Stimulated activated CD4-positive, alpha-beta T cell treated with anti-CD3 and anti-CD28 coated beads, Interleukin-12 subunit alpha, Interleukin-12 subunit beta, amount 100 ng/mL, for 48 hours (primary cell): ENCODE measurements around the gene ARL2.
A peak's percentile ranks its signal among the peaks of the same experiment; 100 is the strongest.
"Not testable (repeated sequence)": the region's sequence is repeated elsewhere in the genome, so short reads cannot be mapped to it uniquely, and the experiment has no call there.

ENCODE experiments used
- DNase-seq, 3 donors: peaks; one replicate each; pipeline ENCODE4 v3.0.0-alpha.2; 2020; ENCODE audit warnings: low read depth in 2 of 3, low spot score in 1 of 3

Gene ARL2

DNA sequence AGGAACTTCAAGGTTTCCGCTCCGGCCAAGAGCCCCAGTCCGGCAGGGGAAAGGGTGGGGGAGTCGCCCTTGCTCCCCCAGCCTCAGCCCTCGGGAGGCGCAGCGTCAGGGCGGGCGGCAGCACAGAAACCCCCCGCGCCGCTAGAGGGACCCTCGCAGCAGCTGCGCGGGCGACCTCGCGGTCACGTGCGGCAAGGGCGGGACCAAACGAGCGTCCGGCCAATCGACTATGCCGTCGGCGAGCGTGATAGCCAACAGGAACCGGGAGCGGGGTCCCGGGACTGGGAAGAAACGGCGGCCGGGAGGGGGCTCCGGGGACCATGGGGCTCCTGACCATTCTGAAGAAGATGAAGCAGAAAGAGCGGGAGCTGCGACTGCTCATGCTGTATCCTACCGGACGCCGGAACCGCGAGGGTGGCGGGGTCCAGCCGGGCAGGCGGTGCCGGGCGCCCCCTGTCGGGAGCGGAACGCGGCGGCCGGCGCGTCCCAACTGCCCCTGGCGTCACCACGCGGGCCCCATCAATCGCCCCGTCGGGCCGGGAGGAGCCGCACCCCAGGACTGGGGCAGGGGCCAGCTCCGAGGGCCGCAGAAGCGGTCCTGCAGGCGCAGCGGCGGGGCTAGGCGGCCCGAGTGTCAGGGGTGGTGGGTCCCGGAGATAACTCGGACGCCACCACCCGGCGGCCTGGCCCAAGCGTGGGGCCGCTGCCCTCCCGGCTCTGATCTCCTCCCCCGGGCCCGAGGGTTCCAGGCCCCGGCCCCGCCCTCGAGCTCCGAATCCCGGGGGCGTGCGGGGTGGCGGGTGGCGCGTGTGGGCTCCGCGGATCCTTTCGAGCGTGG, at the start of gene ARL2:
Gene ARL2 (plus strand): TSS at position 273 of the 838 bp plus-strand sequence. CDS start 48 bp downstream, at position 321.
- peak; percentile 70 to 84 (median 76) for DNase-seq

DNA sequence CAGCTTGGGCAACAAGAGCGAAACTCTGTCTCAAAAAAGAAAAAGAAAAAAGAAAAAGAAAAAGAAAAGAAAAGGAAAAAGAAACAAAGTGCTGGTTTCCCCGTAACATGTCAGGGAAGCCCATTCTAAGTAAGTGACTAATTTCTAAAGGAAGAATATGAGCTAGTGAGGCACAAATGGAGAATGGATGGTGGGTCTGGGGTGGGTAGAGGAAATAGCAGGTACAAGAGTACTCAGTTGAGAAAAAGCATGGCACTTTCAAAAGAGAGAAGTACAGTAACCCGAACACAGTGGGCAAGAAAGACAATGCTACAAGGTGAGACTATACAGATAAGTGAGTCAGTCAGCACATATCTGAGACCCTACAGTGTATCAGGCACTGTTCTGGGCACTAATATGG, 46.6 kb upstream of the ARL2 start:
- no peak for DNase-seq

DNA sequence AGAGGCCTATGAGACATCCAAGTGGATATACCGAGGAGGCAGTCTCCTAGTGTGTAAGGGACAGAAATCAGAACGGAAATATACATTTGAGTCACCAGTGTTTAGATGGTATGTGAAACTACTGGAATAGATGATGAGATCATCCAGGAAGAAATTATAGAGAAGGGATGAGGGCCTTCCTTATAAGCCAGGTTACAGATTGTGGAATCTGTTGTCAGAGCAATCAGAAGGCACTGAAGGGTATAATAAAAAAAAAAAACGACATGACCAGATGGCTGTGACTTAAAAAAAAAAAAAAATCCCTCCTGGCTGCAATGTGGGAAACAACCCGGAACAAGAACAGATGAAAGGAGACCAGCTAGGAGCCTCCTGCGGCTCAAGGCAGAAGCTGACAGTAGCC, 44.8 kb upstream of the ARL2 start:
- no peak for DNase-seq

DNA sequence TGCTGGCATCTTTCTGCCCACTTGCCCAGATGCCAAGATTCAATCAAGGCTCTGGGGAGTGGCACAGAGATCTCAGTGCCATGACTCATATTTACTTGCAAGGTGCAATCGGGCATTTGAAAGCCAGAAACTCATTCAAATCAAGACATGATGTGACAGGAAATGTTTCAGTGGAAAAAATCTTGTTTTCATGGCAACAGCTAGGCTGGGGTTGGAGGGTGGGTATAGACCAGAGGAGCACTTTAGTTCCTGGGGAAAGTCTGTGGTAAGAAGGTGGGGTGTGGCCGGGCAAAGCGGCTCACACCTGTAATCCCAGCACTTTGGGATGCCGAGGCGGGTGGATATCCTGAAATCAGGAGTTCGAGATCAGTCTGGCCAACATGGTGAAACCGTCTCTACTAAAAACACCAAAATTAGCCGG, 43.2 kb upstream of the ARL2 start:
- DNase-seq: peak; percentile 12 to 48 (median 24)

DNA sequence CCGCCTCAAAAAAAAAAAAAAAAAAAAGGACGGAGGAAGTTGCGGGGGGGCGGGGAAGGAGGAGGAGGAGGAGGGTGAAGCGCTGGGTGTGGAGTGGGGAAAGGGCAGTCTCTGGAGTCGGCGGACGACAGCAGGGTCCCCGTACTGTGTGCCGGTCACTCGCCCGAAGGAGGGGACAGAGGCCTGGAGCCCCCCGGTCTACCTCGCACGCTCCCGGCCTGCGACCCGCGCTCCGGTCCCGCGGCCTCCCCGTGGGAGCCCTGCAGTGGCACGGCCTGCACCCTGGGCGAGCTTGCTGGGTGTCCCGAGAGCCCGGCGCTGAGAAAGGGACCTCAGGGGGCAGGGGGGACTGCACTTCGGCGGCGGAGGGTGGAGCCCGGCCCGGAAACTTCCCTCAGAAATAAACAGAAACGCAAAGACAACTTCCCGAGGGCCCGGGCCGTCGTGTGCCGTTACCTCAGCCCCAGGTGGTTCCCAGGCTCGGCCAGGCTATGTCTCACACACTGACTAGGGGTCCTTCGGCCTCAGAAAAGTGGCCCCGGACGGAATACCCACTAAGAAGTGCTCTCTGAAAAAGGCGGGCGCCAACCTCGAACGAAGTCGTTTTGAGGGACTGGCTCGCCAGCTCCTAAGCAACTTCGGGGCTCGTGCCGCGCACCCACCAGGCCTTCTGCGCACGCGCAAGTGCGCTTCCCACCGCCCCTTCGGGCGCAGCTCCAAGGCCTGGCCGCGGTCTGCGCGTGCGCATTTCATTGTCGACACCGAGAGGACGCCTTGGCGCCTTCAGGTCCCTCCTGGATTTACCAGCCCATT, 42.3 kb upstream of the ARL2 start, which contains the start of gene MAJIN:
Gene MAJIN (minus strand): TSS at position 688 of the 813 bp plus-strand sequence. CDS start 12,703 bp downstream, outside the sequence.
- peak; percentile 78 to 88 (median 87) for DNase-seq

DNA sequence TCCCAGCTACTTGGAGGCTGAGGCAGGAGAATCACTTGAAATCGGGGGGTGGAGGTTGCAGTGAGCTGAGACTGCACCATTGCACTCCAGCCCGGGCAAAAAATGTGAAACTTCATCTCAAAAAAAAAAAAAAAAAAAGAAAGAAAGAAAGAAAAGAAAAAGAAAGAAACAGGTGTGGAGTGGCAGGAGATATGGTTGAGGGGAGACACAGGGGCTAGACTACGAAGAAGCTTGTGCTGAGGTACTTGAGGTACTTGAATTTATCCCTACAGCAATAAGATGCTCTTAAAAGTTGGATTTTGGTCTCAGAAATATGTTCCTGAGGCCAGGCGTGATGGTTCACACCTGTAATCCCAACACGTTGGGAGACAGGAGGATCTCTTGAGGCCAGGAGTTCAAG, 39.8 kb upstream of the ARL2 start:
- DNase-seq: no peak

DNA sequence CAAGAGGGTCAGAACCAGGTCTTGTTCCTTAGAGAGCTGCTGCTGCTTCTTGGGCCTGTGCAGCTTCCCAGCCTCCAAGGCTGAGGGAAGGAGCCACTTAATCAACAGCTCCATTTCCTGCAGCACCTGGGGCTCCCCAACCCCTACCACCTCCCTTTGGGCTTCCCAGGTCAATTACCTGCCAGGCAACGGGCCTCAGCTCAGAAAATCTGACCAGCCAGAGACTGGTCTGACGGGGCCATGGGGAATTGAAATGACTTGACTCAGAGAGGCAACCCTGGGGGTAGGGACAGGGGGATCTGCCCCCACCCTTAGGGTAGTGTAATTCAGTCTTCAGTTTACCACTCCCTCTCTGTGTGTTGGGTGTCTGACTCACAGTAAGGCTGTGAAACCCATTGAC, 37.3 kb upstream of the ARL2 start:
- DNase-seq: no peak

DNA sequence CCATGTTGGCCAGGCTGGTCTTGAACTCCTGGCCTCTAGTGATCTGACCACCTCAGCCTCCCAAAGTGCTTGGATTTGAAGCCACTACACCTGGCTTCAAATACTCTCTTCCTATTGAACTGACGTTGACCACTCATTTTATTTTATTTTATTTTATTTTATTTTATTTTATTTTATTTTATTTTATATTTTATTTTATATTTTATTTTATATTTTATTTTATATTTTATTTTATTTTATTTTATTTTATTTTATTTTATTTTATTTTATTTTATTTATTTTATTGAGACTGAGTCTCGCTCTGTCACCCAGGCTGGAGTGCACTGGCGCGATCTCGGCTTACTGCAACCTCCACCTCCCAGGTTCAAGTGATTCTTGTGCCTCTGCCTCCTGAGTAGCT, 30.6 kb upstream of the ARL2 start:
- not testable (repeated sequence) for DNase-seq

DNA sequence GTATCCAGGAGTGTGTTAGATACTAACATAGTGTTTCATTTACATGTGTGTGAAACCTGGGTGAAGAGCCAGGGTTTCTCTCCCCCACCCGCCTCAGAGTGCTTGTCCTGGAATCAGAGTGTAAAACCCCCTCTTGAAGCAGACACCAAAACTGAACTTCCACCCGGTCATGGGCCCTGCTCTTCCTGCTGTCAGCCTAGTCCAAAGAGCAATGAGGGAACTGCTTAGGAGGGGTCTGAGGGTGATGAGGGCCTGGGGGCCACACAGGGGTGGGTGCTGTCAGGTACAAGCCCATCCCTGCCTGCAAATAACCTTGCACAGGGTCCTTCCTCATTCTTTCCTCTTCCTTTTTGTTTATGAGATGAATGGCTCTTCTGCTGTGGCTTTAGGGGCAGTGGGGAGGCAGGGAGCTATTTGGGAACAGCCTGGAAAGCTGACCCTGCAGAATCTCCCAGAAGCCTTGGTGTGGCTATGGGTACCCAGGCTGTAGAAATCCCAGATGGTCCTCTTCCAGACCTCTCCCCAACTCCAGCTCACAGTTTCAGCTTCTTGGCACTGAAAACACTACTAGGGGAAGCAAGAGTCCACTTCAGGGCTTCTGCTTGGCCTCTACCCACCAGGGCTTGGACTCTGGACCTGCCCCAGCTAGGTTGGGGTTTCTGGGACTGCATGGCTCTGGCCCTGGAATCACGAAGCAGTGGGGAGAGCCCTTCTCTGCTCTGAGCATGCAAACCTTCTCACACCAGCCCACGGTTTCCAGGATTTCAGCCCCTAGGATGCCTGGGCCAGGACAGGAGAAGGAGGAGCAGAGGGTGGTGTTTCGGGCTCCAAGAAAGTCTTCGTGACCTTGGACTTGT, 25.7 kb upstream of the ARL2 start:
- DNase-seq: no peak

DNA sequence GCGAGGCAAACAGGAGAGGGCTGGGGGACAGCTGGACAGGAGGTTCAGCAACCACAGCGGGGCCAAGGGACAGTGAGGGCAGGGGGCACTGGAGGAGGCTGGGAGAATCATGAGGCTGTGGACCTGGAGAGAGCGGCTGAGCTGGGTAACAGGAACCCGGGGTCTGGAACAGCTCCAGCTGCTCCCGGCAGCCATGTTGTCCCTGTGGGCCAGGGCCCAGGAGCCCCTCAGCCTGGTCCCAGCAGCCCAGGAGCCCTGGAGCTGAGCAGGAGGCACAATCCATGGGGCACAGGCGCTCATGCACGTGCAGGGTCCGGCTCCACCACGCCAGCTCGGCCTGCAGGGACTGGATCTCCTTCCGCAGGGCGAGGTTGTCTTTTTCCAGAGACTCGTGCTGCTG, 24.5 kb upstream of the ARL2 start:
- no peak for DNase-seq

DNA sequence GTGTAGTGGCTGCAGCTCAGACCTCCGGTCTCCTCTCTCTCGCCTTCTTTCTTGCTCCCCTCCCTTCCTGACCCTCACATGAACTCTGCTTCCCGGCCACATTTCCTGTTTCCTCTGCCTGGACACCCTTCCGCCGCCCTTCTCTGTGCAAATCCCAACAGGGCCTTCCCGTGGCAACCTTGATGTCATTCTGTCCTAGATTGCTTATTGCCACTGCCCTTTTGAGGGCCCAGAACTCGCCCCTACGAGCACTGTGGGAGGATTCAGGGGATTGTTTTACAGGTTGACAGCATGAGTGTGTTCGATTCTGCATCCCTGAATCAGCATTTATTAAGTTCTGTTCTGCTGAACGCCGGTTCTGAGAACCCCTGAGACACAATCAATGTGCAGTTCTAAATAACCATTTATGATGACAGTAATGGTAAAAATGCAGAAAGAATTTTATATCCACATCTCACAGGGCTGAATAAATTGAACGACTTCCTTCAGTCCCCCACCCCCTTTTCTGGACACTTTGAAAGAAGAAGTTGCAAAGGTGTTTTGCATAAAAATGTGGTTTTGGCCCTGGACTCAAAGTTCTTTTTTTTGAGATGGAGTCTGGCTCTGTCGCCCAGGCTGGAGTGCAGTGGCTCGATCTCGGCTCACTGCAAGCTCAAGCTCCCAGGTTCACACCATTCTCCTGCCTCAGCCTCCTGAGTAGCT, 23.6 kb upstream of the ARL2 start:
- DNase-seq: no peak

DNA sequence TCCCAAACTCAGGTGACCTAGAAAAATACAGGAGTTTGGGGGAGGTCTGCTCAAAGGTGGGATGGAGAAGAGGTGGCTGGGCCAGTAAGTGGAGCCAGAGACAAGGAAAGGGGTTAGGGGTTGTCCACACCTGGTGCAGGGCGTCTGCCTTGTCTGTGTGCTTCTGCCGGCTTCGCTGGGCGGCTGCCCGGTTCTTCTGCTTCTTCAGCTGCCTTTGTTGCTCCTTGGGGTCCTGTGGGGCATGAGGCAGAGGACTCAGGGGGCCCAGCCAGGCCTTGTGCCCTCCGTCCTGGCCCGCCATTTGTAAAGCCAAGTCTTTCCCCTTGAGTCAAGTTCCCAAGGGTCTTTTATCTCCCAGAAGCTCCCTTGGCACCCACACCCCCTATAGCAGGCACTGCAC, 19.6 kb upstream of the ARL2 start:
- DNase-seq: no peak

DNA sequence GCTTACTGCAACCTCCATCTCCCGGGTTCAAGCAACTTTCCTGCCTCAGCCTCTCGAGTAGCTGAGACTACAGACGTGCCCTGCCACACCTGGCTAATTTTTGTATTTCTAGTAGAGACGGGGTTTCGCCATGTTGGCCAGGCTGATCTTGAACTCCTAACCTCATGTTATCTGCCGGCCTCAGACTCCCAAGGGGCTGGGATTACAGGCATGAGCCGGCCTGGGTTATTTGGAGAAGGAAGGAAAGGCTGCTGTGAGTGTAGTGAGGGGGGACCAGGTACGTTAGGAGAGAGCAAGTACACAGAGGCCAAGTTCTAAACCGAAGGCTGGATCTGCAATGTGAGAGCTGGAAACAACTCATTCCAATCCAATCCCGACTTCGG, 17.6 kb upstream of the ARL2 start:
- DNase-seq: no peak

DNA sequence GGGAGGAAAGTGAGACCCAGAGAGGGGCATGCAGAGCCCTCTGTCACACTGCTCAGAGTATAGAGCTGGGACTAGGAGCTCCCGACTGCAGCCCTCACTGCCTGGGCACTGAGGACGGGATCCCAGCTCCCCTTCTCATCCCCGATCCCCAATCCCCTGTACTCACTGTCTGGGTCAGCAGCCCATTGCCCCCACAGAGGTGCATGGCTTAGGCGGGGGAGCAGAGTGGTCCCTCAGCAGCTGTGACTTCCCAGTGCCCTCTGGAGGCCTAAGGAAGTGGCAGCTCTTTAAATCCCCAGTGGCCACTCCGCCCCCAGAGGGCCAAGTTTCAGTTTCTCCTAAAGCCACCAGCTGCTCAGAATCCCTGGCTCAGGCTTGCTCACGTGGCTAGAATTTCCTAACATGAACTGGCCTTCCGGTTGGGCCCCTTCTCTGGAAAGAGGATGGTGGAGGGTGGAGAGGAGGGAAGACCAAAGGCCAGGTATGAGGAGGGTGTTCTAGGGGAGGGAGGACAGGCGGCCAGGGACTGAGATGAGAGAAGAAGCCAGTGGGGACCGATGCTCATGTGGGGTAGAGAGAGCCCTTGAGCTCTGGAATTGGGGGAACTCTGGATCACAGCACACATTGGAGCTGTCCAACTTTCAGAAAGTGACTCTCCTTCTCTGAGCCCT, 17.1 kb upstream of the ARL2 start, which contains the start of gene BATF2:
Gene BATF2 (minus strand): TSS at position 262 of the 671 bp plus-strand sequence. CDS start 57 bp downstream, at position 205.
- no peak for DNase-seq

DNA sequence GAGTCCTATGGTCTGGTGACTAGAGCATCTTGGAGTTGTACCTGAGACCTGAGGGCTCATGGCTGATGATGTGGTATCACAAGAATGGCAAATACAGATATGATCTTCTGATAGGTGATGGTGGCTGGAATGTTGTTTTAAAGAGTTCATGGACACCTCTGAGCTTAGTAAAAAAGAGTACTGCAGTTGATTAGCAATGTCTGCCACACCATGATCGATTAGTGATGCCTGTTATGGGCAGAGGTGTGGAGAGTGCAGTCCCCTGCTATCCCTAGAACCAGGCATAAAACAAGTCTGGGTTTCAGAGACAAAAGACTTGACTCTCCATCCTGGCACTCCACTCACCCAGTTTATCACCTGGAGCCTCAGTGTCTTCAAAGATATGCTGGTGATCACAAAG, 15.8 kb upstream of the ARL2 start:
- DNase-seq: peak in 1 of 3 donors; percentile 30

DNA sequence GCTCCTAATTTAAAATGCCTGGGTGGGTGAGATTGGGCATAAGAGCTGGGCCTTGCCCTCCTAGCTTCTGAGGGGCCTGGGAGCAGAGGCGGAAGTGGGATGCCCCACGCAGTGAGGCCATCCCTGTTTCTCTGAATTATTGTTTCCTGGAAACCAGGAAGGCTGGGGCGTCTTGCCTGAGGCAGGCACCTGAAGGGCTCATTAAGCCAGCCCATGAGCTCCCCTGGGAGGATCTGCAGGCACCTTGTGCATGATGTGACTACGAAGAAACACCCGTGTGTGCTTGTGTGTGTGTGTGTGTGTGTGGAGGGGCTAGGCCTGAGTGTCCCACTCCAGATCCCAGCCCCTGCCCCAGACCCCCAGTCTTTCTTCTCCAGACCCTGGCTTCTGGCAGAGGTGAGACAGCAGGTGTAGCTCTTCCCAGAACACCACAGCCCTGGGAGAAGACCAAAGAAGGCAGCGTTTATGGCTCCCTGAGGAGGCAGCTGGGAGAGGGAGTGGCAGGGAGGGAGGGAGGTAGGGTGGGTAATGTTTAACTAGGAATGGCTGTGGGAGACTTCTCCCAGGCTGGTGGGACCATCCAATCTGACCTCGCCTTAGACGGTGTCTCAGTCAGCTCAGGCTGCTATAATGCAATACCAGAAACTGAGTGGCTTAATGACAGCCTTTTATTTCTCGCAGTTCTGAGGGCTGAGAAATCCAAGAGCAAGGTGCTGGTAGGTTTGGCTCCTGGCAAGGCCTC, 15.1 kb upstream of the ARL2 start:
- DNase-seq: no peak

DNA sequence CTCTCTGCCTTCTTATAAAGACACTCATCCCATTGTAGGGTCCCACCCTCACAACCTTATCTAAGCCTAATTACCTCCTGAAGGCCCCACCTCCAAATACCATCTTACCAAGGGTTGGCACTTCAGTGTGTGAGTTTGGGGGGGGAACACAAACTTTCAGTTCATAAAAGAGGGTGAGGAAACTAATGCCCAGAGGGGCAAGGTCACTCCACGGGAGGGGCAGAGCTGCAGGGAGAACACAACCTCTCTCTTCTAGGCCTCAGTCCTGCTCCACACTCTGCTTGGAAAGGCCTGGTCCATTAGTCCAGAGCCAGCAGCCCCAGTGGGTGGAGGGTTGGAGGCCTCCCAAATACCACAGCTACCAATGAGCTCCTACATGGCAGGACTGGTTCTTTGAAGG, 14.5 kb upstream of the ARL2 start:
- DNase-seq: no peak

DNA sequence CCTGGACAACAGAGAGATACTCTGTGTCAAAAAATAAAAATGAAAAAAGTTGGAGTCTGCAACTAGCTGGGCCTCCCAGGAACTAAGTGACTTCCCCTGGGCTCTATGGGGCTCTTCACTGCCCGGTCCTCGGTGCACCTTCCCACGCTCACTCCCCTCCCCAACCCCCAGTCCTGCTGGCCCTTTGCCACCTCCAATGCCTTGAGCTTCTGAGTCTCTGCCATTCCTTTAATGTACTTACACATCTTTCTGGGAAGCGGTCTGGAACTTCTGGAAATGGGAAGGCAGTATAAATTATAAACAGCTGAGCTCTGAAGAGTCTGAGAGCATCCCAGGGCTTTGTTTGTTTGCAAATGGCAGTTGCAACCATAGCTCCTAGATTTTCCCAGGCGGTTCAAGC, 11.3 kb upstream of the ARL2 start:
- no peak for DNase-seq

DNA sequence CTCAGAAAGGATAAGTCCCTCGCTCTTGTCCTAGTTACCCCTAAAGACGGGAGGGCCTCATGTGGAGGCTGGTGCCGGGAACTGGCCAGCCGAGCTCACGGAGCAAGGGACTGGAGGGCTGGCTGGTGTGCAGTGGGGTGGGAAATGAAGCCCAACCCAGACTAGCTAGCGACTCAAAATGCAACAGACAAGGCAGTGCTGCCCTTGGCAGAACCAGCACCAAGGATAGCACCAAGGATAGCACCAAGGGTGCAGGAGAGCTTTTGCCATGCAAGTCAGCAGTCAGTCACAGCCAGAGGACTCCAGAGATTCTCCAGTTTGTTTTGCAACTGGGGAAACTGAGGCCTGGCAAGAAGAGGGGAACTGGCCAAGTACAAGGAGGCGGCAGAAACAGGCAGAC, 10.7 kb upstream of the ARL2 start:
- no peak for DNase-seq
